ENCODE results near the gene TERC.

The TERC gene

GRCh38 chr3:169769287-169770181 is 4.7 kb upstream of the TERC start, which contains the start of gene ACTRT3:
TSS of gene ACTRT3 (minus strand) at chr3:169769561. CDS start at chr3:169769520, 41 bp downstream.
- DNase-seq (ENCODE audit: low read depth) = peak; percentile 84
- peak within 1 kb of the TSS; percentile 84 for H3K4me3 ChIP-seq (ENCODE audit: low read depth, low read length)
- TF ChIP-seq CTCF (conservative IDR thresholded peaks at IDR 0.05; ENCODE audit: low read depth, low read length) = no peak

GRCh38 chr3:169764312-169764881 is 463 bp downstream of the TERC start:
- DNase-seq (ENCODE audit: low read depth) = peak; percentile 65
- TF ChIP-seq CTCF (conservative IDR thresholded peaks at IDR 0.05; ENCODE audit: low read depth, low read length) = no peak
- peak overlapping the region; percentile 85 for H3K4me3 ChIP-seq (ENCODE audit: low read depth, low read length)

GRCh38 chr3:169760479-169760878 is 4.4 kb downstream of the TERC start:
- no peak overlapping the region for H3K4me3 ChIP-seq (ENCODE audit: low read depth, low read length)
- peak; percentile 88 for DNase-seq (ENCODE audit: low read depth)
- no peak for TF ChIP-seq CTCF (conservative IDR thresholded peaks at IDR 0.05; ENCODE audit: low read depth, low read length)

- no peak for TF ChIP-seq CTCF (conservative IDR thresholded peaks at IDR 0.05; ENCODE audit: low read depth, low read length)
- peak; percentile 63 for DNase-seq (ENCODE audit: low read depth)
Measured at GRCh38 chr3:169759256-169759655, 5.6 kb downstream of the TERC start.

GRCh38 chr3:169758359-169758994 is 6.4 kb downstream of the TERC start:
- no peak for DNase-seq (ENCODE audit: low read depth)
- H3K4me3 ChIP-seq (ENCODE audit: low read depth, low read length) = no peak overlapping the region
- no peak for TF ChIP-seq CTCF (conservative IDR thresholded peaks at IDR 0.05; ENCODE audit: low read depth, low read length)

More at GRCh38 chr3:169759256-169759655, 5.6 kb downstream of the TERC start:
- no peak overlapping the region for H3K4me3 ChIP-seq (ENCODE audit: low read depth, low read length)

- H3K4me3 ChIP-seq (ENCODE audit: low read depth, low read length) = no peak overlapping the region
- no peak for TF ChIP-seq CTCF (conservative IDR thresholded peaks at IDR 0.05; ENCODE audit: low read depth, low read length)
- DNase-seq (ENCODE audit: low read depth) = no peak
Measured at GRCh38 chr3:169755488-169755887, 9.4 kb downstream of the TERC start.
